Panc1 (cell line): ENCODE data around the gene APOL5. TPM values are rescaled to one million over a fixed set of nuclear protein-coding genes. Genes with fewer than 3 reads are reported as not detected.

ENCODE experiments used
- ATAC-seq: fragments of 200-7000 bp; cut with Tn5 transposase; 2 replicates; pipeline ENCODE4 v1.9.1; 2020; ENCODE audit warnings: mild to moderate bottlenecking, moderate library complexity
- BruUV-seq: library from RNA; stranded (reverse); fragments of 400-500 nt; replicated peaks from 2 replicates; lab custom pipeline; 2021; lab: Mats Ljungman, UMichigan
- CTCF ChIA-PET: fragments of 300-600 bp; sonication (Branson Sonifier 250); formaldehyde crosslinking; loops from one replicate; lab custom pipeline; 2022; ENCODE audit warnings: antibody characterized with exemption; lab: Charles Lee
- POLR2A ChIA-PET: fragments of 300-600 bp; sonication (Branson Sonifier 250); formaldehyde crosslinking; loops from one replicate; lab custom pipeline; 2022; ENCODE audit warnings: antibody characterized with exemption; lab: Charles Lee
- DNase-seq: peaks from one replicate; pipeline ENCODE4 v3.0.0-alpha.2; 2010; ENCODE audit warnings: low read depth, low spot score
- H3K27ac ChIP-seq: 2 replicates; pipeline ENCODE4 v1.5.1; 2011; ENCODE audit warnings: mild to moderate bottlenecking, low read length, inconsistent platforms
- H3K27me3 ChIP-seq: fragments of 200-500 bp; sonication (Bioruptor generic); 2 replicates; pipeline ENCODE4 v1.6.0; 2014; ENCODE audit warnings: low read length, inconsistent platforms; ENCODE audit not compliant: control insufficient read depth, insufficient read depth
- H3K36me3 ChIP-seq: fragments of 200-500 bp; sonication (Bioruptor generic); 2 replicates; pipeline ENCODE4 v1.5.1; 2014; ENCODE audit warnings: inconsistent platforms, mild to moderate bottlenecking, low read length, moderate library complexity; ENCODE audit not compliant: control insufficient read depth, insufficient read depth
- H3K4me1 ChIP-seq: 2 replicates; pipeline ENCODE4 v1.5.1; 2011; ENCODE audit warnings: inconsistent platforms, mild to moderate bottlenecking, low read length, moderate library complexity; ENCODE audit not compliant: control insufficient read depth, insufficient read depth
- H3K4me3 ChIP-seq, 2 experiments: 2 replicates each; pipeline ENCODE4 v1.5.1; 2011 to 2012; ENCODE audit warnings: low read depth in 2 of 2, low read length in 2 of 2, mild to moderate bottlenecking in 2 of 2, inconsistent platforms in 1 of 2, moderate library complexity in 1 of 2
- H3K9me3 ChIP-seq: fragments of 200-500 bp; sonication (Bioruptor generic); 2 replicates; pipeline ENCODE4 v1.5.1; 2014; ENCODE audit warnings: low read depth, mild to moderate bottlenecking, inconsistent platforms, low read length, moderate library complexity; ENCODE audit not compliant: control insufficient read depth, insufficient read depth
- POLR2AphosphoS5 ChIP-seq: IDR thresholded peaks from 2 replicates; pipeline ENCODE4 v1.6.1; 2012; ENCODE audit warnings: mild to moderate bottlenecking, low read depth, low read length, moderate library complexity
- SIN3A ChIP-seq: IDR thresholded peaks from 2 replicates; pipeline ENCODE4 v1.6.1; 2012; ENCODE audit warnings: low read depth, mild to moderate bottlenecking, low read length, moderate library complexity, borderline replicate concordance; ENCODE audit not compliant: insufficient read depth
- TCF7L2 ChIP-seq: IDR thresholded peaks from 2 replicates; pipeline ENCODE4 v1.6.1; 2011; ENCODE audit warnings: mild to moderate bottlenecking, low read depth, low read length, inconsistent platforms
- in situ Hi-C: cut with HindIII; loops from 2 replicates; pipeline ENCODE4 v1.10.0; 2016; ENCODE audit warnings: low sequenced_read_pairs, low pct_unique_long_range_greater_than_20kb
- intact Hi-C: fragments of 100-400 bp; cut with micrococcal nuclease; formaldehyde crosslinking; loops from one replicate; pipeline ENCODE4 v1.10.0; 2022; ENCODE audit not compliant: unreplicated experiment
- total RNA-seq: library from RNA; stranded (reverse); gene quantifications from one replicate; pipeline ENCODE4 v1.2.1, GENCODE V29; 2021; ENCODE audit not compliant: unreplicated experiment
- TF ChIP-seq, protein P1 (sequence below), 2 experiments: IDR thresholded peaks; 2 replicates each; pipeline ENCODE4 v1.6.1; 2011 to 2012; ENCODE audit warnings: low read depth in 2 of 2, control low read depth in 1 of 2, low read length in 1 of 2, mild to moderate bottlenecking in 1 of 2, moderate library complexity in 1 of 2; ENCODE audit not compliant: insufficient read depth in 1 of 2
- TF ChIP-seq, protein P2 (sequence below): fragments of 450-650 bp; IDR thresholded peaks from 2 replicates; pipeline ENCODE4 v1.5.1; 2017; ENCODE audit warnings: mild to moderate bottlenecking

APOL5 gene
- total RNA-seq, 1 experiment from 2014 or later = not detected

DNA sequence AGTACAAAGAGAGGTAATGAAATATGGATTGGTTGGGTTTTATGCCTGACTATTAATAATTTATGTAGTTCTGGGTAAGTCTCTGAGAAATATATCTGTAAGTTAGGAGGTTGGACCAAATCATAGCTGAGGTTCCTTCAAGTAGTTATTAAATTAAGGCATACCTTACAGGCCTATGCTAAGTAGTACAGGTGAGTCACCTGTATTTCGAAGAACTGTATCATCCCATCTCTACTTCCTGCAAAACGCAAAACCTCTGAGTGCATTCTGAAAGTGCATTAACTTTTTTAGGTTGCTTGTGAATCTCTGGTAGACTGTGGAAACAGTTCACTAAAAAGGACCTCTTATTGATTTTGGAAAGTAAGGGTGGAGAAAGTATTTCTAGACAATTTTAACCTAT lies 37.1 kb downstream of the APOL5 start:
- ATAC-seq (no peak), DNase-seq (no peak)
- BruUV-seq = no TSS peak
- POLR2A ChIA-PET = no interaction called here
- peaks cover 8% of the 10 kb centered on the region; the same call in 1 of the 2 replicates for H3K36me3 ChIP-seq
- CTCF ChIA-PET = no interaction called here
- no peaks in the 10 kb centered on the region for H3K9me3 ChIP-seq
- H3K4me1 ChIP-seq = no peaks in the 10 kb centered on the region; the same call in 1 of the 2 replicates
- in situ Hi-C loops (no loop called here), intact Hi-C loops (no loop called here)
- H3K27me3 ChIP-seq = no peaks in the 10 kb centered on the region
- no peak overlapping the region for H3K4me3 ChIP-seq
- TF ChIP-seq TCF7L2 (no peak), POLR2AphosphoS5 (no peak), SIN3A (no peak)
- TF ChIP-seq, protein P1, sequence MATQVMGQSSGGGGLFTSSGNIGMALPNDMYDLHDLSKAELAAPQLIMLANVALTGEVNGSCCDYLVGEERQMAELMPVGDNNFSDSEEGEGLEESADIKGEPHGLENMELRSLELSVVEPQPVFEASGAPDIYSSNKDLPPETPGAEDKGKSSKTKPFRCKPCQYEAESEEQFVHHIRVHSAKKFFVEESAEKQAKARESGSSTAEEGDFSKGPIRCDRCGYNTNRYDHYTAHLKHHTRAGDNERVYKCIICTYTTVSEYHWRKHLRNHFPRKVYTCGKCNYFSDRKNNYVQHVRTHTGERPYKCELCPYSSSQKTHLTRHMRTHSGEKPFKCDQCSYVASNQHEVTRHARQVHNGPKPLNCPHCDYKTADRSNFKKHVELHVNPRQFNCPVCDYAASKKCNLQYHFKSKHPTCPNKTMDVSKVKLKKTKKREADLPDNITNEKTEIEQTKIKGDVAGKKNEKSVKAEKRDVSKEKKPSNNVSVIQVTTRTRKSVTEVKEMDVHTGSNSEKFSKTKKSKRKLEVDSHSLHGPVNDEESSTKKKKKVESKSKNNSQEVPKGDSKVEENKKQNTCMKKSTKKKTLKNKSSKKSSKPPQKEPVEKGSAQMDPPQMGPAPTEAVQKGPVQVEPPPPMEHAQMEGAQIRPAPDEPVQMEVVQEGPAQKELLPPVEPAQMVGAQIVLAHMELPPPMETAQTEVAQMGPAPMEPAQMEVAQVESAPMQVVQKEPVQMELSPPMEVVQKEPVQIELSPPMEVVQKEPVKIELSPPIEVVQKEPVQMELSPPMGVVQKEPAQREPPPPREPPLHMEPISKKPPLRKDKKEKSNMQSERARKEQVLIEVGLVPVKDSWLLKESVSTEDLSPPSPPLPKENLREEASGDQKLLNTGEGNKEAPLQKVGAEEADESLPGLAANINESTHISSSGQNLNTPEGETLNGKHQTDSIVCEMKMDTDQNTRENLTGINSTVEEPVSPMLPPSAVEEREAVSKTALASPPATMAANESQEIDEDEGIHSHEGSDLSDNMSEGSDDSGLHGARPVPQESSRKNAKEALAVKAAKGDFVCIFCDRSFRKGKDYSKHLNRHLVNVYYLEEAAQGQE (IDR thresholded peaks at IDR 0.05; ENCODE audit: insufficient read depth in 1 of 2, low read depth in 2 of 2, low read length in 1 of 2) = no peak
- TF ChIP-seq, protein P2, sequence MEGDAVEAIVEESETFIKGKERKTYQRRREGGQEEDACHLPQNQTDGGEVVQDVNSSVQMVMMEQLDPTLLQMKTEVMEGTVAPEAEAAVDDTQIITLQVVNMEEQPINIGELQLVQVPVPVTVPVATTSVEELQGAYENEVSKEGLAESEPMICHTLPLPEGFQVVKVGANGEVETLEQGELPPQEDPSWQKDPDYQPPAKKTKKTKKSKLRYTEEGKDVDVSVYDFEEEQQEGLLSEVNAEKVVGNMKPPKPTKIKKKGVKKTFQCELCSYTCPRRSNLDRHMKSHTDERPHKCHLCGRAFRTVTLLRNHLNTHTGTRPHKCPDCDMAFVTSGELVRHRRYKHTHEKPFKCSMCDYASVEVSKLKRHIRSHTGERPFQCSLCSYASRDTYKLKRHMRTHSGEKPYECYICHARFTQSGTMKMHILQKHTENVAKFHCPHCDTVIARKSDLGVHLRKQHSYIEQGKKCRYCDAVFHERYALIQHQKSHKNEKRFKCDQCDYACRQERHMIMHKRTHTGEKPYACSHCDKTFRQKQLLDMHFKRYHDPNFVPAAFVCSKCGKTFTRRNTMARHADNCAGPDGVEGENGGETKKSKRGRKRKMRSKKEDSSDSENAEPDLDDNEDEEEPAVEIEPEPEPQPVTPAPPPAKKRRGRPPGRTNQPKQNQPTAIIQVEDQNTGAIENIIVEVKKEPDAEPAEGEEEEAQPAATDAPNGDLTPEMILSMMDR = no peak
- no peak overlapping the region for H3K27ac ChIP-seq

DNA sequence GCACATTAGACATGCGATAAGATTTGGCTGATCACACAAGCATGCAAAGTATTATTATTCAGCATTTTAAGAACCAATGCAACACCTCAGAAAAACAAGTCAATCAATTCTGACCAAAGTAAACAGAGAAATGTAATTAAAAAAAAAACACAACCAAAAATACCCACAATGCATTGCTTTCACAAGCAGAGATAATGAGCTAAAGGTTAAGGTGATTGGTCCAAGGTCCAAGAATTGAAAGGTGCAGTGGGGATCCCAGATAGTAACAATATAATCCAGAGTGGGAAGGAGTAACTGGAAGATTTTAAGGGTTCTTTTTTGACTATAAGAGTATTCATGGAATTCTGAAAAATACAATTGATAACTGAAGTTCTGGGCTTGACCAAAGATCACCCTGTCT lies 39.0 kb downstream of the APOL5 start:
- TF ChIP-seq SIN3A = no peak
- TF ChIP-seq, protein P1 (IDR thresholded peaks at IDR 0.05; ENCODE audit: insufficient read depth in 1 of 2, low read depth in 2 of 2, low read length in 1 of 2) = no peak
- no peak for TF ChIP-seq TCF7L2
- no peak for TF ChIP-seq POLR2AphosphoS5
- TF ChIP-seq, protein P2 = no peak
- in situ Hi-C loops (no loop called here), intact Hi-C loops (no loop called here)
- ChIA-PET POLR2A (no interaction called here), CTCF (no interaction called here)
- no peak overlapping the region for H3K27ac ChIP-seq
- no peak overlapping the region for H3K4me3 ChIP-seq
- no peaks in the 10 kb centered on the region for H3K27me3 ChIP-seq
- H3K36me3 ChIP-seq = peaks cover 11% of the 10 kb centered on the region; the same call in 1 of the 2 replicates
- H3K9me3 ChIP-seq = no peaks in the 10 kb centered on the region
- no peak for DNase-seq
- H3K4me1 ChIP-seq = no peaks in the 10 kb centered on the region
- ATAC-seq = no peak
- no TSS peak for BruUV-seq
